Measurements from ENCODE around the gene RAB5B. TPM values are rescaled to one million over a fixed set of nuclear protein-coding genes. Genes with fewer than 3 reads are reported as not detected.

The RAB5B gene
- total and polyA plus RNA-seq, 2 experiments from 2014 or later, result 58.6 to 66.6 TPM

DNA sequence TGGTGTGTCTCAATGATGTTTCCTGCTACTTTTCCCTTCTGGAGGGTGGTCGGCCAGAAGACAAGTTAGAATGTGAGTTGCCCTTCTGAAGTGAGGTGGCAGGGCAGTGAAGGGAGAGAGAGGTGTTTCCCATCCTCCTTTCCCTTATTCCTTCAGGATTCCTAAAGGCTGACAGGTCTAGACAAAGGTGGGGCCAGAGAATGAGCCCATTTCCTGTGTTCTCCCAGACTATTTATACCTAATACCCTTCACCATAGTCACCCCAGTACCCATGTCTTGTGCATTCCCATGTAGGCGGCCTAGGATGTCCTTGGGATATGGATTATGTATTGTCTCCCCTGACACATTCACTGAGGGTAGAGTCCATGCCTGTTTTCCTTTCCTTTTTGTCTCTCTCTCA lies 35.9 kb upstream of the RAB5B start:
- 46 to 55% methylated on average over 2 of the region's 2 CpGs for whole genome bisulfite sequencing, 2 experiments (ENCODE audit: low coverage in 1 of 2, low lambda C conversion rate in 2 of 2, missing lambda C conversion rate in 2 of 2)
- Histone ChIP-seq H3K9ac (peak overlapping the region; percentile 40; the same call in 1 of the 2 replicates), H3K79me2 (ENCODE audit: insufficient read depth) (peaks cover 17% of the 10 kb centered on the region; the same call in 1 of the 2 replicates)

DNA sequence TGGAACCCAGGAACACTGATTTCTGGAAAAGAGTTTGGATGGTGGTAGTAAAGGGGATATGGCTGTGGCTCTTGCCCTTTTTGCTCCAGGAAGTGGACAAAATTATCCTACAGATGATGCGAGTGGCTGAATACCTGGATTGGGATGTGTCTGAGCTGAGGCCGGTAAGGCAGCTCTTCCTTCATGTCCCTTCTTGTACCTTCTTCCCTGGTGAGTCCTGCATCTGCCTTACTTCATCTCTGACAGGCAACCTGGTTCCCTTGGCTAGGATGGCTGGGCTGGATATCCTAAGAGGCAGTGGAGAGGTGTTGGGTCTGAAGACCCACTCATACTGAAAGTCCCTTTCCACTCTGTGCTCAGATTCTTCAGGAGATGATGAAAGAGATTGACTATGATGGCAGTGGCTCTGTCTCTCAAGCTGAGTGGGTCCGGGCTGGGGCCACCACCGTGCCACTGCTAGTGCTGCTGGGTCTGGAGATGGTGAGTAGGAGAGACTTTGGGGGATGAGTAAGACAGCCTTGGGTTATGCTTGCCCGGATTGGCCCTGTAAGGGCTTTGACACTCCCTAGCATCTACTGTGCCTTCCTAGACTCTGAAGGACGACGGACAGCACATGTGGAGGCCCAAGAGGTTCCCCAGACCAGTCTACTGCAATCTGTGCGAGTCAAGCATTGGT lies 34.9 kb upstream of the RAB5B start:
- no peak for TF ChIP-seq EZH2 (IDR thresholded peaks at IDR 0.05; ENCODE audit: insufficient read depth, poor library complexity, severe bottlenecking)
- TF ChIP-seq EZH2phosphoT487 (IDR thresholded peaks at IDR 0.05; ENCODE audit: insufficient read depth, low read depth), result no peak
- in situ Hi-C loops (cut with MboI), result loop anchor here (10.0 kb wide), 1 partner anchor 114 kb away; the partner anchor contains the start of gene DNAJC14
- DNase-seq, result peak; percentile 30
- H3K9me3 ChIP-seq (ENCODE audit: low read depth), result no peaks in the 10 kb centered on the region
- peak overlapping the region; percentile 50 for H3K27ac ChIP-seq
- peaks cover 29% of the 10 kb centered on the region for H3K4me1 ChIP-seq (ENCODE audit: insufficient read depth)
- no peak overlapping the region for H2AFZ ChIP-seq
- no peak overlapping the region for H3K4me3 ChIP-seq
- H3K4me2 ChIP-seq (ENCODE audit: unreplicated experiment), result no peak overlapping the region
- H3K9me2 ChIP-seq (ENCODE audit: insufficient read depth), result no peaks in the 10 kb centered on the region
- H3K79me2 ChIP-seq (ENCODE audit: insufficient read depth), result peaks cover 9% of the 10 kb centered on the region; the same call in 1 of the 2 replicates
- peaks cover 31% of the 10 kb centered on the region; the same call in 1 of the 2 replicates for H3K36me3 ChIP-seq (ENCODE audit: low read depth)
- 94 to 95% methylated on average over 8 of the region's 8 CpGs for WGBS, 2 experiments (ENCODE audit: low coverage in 1 of 2, low lambda C conversion rate in 2 of 2, missing lambda C conversion rate in 2 of 2)
- no peaks in the 10 kb centered on the region for H3K27me3 ChIP-seq (replicated peaks; ENCODE audit: insufficient read depth)
- H4K20me1 ChIP-seq (ENCODE audit: insufficient read depth), result no peaks in the 10 kb centered on the region
- 0 out of 2 replicates have a peak overlapping the region, but pooled peaks have one; percentile 12 for H3K9ac ChIP-seq
- H3F3A ChIP-seq (ENCODE audit: insufficient read depth), result peaks cover 40% of the 10 kb centered on the region

More for the DNA sequence above, 35.9 kb upstream of the RAB5B start:
- peak; percentile 56 for DNase-seq
- H3K27me3 ChIP-seq (replicated peaks; ENCODE audit: insufficient read depth), result no peaks in the 10 kb centered on the region
- peak overlapping the region; percentile 24 for H3K4me2 ChIP-seq (ENCODE audit: unreplicated experiment)
- in situ Hi-C loops (cut with MboI), result loop anchor here (10.0 kb wide), 1 partner anchor 113 kb away; the partner anchor contains the start of gene DNAJC14
- H4K20me1 ChIP-seq (ENCODE audit: insufficient read depth), result no peaks in the 10 kb centered on the region
- H3F3A ChIP-seq (ENCODE audit: insufficient read depth), result peaks cover 46% of the 10 kb centered on the region
- peaks cover 39% of the 10 kb centered on the region for H3K4me1 ChIP-seq (ENCODE audit: insufficient read depth)
- no peak for TF ChIP-seq EZH2 (IDR thresholded peaks at IDR 0.05; ENCODE audit: insufficient read depth, poor library complexity, severe bottlenecking)
- no peak for TF ChIP-seq EZH2phosphoT487 (IDR thresholded peaks at IDR 0.05; ENCODE audit: insufficient read depth, low read depth)
- H3K4me3 ChIP-seq, result no peak overlapping the region
- no peak overlapping the region for H2AFZ ChIP-seq
- peaks cover 21% of the 10 kb centered on the region; the same call in 1 of the 2 replicates for H3K36me3 ChIP-seq (ENCODE audit: low read depth)
- no peaks in the 10 kb centered on the region for H3K9me3 ChIP-seq (ENCODE audit: low read depth)
- peak overlapping the region; percentile 50 for H3K27ac ChIP-seq
- no peaks in the 10 kb centered on the region for H3K9me2 ChIP-seq (ENCODE audit: insufficient read depth)

DNA sequence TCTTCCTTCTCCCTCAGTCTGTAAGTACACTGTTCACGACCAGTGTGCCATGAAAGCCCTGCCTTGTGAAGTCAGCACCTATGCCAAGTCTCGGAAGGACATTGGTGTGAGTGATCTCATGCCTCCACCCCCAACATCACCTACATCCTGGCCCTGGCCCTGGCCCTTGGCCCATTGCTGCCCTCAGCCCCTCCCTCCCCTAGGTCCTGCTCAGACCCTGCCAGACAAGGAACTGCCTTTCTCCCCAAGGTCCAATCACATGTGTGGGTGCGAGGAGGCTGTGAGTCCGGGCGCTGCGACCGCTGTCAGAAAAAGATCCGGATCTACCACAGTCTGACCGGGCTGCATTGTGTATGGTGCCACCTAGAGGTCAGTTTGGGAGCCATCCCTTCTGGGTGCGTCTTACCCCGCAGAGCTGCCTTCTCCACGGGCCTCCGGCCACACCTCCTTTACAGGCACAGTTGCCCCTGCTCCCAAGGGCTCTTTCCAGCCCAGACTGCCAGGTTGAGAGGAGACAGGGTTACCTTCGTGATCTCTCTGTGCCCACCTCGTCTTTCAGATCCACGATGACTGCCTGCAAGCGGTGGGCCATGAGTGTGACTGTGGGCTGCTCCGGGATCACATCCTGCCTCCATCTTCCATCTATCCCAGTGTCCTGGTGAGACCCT lies 33.7 kb upstream of the RAB5B start:
- Histone ChIP-seq H2AFZ (peak overlapping the region; percentile 64), H3K27ac (peak overlapping the region; percentile 50), H3F3A (ENCODE audit: insufficient read depth) (peaks cover 31% of the 10 kb centered on the region), H3K9ac (no peak overlapping the region), H3K36me3 (ENCODE audit: low read depth) (peaks cover 41% of the 10 kb centered on the region), H3K4me2 (ENCODE audit: unreplicated experiment) (peak overlapping the region; percentile 32), H3K4me3 (no peak overlapping the region), H3K79me2 (ENCODE audit: insufficient read depth) (no peaks in the 10 kb centered on the region), H4K20me1 (ENCODE audit: insufficient read depth) (no peaks in the 10 kb centered on the region), H3K9me3 (ENCODE audit: low read depth) (no peaks in the 10 kb centered on the region), H3K4me1 (ENCODE audit: insufficient read depth) (peaks cover 22% of the 10 kb centered on the region), H3K9me2 (ENCODE audit: insufficient read depth) (no peaks in the 10 kb centered on the region), H3K27me3 (replicated peaks; ENCODE audit: insufficient read depth) (no peaks in the 10 kb centered on the region)
- in situ Hi-C loops (cut with MboI), result no loop called here
- WGBS, 2 experiments (ENCODE audit: low coverage in 1 of 2, low lambda C conversion rate in 2 of 2, missing lambda C conversion rate in 2 of 2), result 15 to 16% methylated on average over 18 of the region's 18 CpGs
- no peak for TF ChIP-seq EZH2 (IDR thresholded peaks at IDR 0.05; ENCODE audit: insufficient read depth, poor library complexity, severe bottlenecking)
- TF ChIP-seq EZH2phosphoT487 (IDR thresholded peaks at IDR 0.05; ENCODE audit: insufficient read depth, low read depth), result no peak
- DNase-seq, result peak; percentile 89

DNA sequence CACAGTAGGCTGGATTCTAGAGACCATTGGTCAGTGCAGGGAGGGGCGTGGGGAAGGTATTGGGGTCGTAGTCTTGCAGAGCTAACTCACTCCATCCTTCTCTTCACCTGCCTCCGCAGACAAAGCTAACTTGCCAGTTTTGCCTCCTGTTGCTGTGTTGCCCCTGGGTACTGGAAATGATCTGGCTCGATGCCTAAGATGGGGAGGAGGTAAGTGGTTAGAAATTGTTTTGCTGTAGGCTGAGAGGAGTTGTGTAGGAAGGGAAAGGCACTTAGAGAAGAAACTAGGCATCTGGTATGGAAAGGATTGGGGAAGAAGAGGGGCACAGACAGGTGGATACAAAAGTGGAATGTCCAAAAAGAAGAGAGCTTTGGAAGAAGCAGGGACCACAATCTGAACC lies 31.8 kb upstream of the RAB5B start:
- H3K79me2 ChIP-seq (ENCODE audit: insufficient read depth), result no peaks in the 10 kb centered on the region
- TF ChIP-seq EZH2 (IDR thresholded peaks at IDR 0.05; ENCODE audit: insufficient read depth, poor library complexity, severe bottlenecking) (no peak), EZH2phosphoT487 (IDR thresholded peaks at IDR 0.05; ENCODE audit: insufficient read depth, low read depth) (no peak)
- H3K4me3 ChIP-seq, result no peak overlapping the region
- H3K9me2 ChIP-seq (ENCODE audit: insufficient read depth), result no peaks in the 10 kb centered on the region
- H3K4me2 ChIP-seq (ENCODE audit: unreplicated experiment), result no peak overlapping the region
- H3K27me3 ChIP-seq (replicated peaks; ENCODE audit: insufficient read depth), result no peaks in the 10 kb centered on the region
- H3K9ac ChIP-seq, result no peak overlapping the region
- in situ Hi-C loops (cut with MboI), result no loop called here
- H3K27ac ChIP-seq, result no peak overlapping the region
- H3K36me3 ChIP-seq (ENCODE audit: low read depth), result peaks cover 45% of the 10 kb centered on the region
- no peak for DNase-seq
- no peaks in the 10 kb centered on the region for H3K9me3 ChIP-seq (ENCODE audit: low read depth)
- WGBS, 2 experiments (ENCODE audit: low coverage in 1 of 2, low lambda C conversion rate in 2 of 2, missing lambda C conversion rate in 2 of 2), result 90 to 93% methylated on average over 4 of the region's 4 CpGs
- H2AFZ ChIP-seq, result no peak overlapping the region
- no peaks in the 10 kb centered on the region for H4K20me1 ChIP-seq (ENCODE audit: insufficient read depth)
- peaks cover 27% of the 10 kb centered on the region for H3F3A ChIP-seq (ENCODE audit: insufficient read depth)
- H3K4me1 ChIP-seq (ENCODE audit: insufficient read depth), result peaks cover 22% of the 10 kb centered on the region

All from GM23248 (cell line).